KBM-7 (cell line): ENCODE results near the gene TNFRSF13B.
A peak's percentile ranks its signal among the peaks of the same experiment; 100 is the strongest.
"Not testable (repeated sequence)": the region's sequence is repeated elsewhere in the genome, so short reads cannot be mapped to it uniquely, and the experiment has no call there.

Experiments
- DNase-seq: peaks from one replicate; pipeline ENCODE4 v3.0.0-alpha.2; 2015
- in situ Hi-C: fragments of 300-500 bp; cut with MboI; formaldehyde crosslinking; loops from 2 replicates; pipeline ENCODE4 v1.14.3; 2020; ENCODE audit warnings: low sequenced_read_pairs, low pct_unique_long_range_greater_than_20kb, mixed read lengths

TNFRSF13B gene

GRCh38 chr17:16971458-16972338, at the start of gene TNFRSF13B:
TNFRSF13B (minus strand) TSS chr17:16972118; CDS start chr17:16972075, 43 bp downstream.
- in situ Hi-C loops, result no loop called here
- DNase-seq, result no peak

DNA sequence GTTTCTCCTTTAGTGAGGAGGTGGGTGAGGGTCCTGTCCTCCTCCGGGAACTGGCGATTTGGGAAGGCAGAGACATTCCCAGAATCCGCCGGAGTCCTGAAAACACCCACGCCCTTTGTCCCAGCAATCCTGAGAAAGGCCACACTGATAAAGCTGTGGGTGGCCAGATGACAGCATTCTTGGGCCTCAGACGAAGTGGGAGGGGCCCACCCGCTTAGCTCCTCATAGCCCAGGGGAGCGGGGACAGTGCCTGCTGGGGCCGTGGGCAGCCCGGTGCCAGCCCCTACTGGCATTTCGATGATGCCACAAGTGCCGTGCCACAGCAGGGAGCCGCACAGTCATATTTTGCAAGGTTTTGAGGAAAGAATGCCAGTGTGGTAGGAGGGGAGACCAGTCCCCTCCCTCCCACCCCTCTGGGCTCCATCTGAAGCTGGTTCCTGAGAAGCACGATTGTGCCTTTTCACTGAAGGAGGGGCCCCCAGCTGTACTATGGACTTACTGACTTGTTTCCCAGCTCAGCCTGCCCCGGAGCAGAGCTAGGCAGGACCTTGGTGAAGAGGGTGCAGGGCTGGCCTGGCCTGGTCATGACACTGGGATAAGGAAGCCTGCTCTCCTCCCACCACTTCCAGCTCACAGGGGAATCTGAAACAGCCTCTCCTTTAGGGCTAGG, 49.4 kb upstream of the TNFRSF13B start:
- in situ Hi-C loops, result loop anchor here (25.0 kb wide), 1 partner anchor 291 kb away; the partner anchor contains the start of gene NT5M
- no peak for DNase-seq

DNA sequence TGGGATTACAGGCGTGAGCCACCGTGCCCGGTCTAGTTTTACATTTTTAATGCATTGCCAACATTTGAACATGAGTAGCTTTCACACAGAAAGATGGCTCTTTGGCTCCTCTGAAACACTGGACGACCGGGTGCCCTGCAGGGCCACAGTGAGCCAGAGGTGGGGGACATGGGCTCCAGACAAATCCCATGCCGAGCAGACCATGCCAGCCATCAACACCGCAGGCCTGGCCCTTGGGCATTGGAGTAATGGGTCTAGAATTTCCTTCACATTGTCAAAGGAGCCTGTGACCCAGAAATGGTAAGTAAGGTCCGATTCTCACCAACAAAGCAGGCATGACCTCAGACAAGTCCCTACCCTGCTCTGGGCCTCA, 48.9 kb upstream of the TNFRSF13B start:
- DNase-seq, result no peak
- in situ Hi-C loops, result loop anchor here (25.0 kb wide), 1 partner anchor 291 kb away; the partner anchor contains the start of gene NT5M

- in situ Hi-C loops, result loop anchor here (25.0 kb wide), 1 partner anchor 292 kb away; the partner anchor contains the start of gene NT5M
Measured at GRCh38 chr17:17019891-17020456, 48.1 kb upstream of the TNFRSF13B start.

DNA sequence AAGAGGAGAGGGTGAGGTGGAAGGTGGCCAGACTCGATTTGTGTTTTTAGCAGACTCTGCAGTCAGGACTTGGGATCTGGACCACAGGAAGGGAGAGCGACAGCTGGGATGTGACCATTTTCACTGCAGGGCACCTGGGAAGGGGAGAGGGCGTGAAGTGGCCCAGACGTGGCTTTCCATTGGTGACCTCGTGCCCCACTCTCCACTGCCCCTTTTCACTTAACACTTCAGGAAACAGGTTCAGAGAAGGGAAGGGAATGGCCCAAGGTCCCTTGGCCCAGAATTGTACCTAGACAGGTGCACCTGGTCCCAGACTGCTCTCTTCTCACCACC, 47.5 kb upstream of the TNFRSF13B start:
- no peak for DNase-seq
- in situ Hi-C loops, result loop anchor here (25.0 kb wide), 1 partner anchor 293 kb away; the partner anchor contains the start of gene NT5M

More at GRCh38 chr17:17019891-17020456, 48.1 kb upstream of the TNFRSF13B start:
- DNase-seq, result no peak

GRCh38 chr17:17018612-17019429, 46.9 kb upstream of the TNFRSF13B start:
- in situ Hi-C loops, result loop anchor here (25.0 kb wide), 1 partner anchor 293 kb away; the partner anchor contains the start of gene NT5M
- DNase-seq, result no peak

- DNase-seq, result no peak
- in situ Hi-C loops, result loop anchor here (25.0 kb wide), 1 partner anchor 294 kb away; the partner anchor contains the start of gene NT5M
Measured at GRCh38 chr17:17018021-17018441, 46.1 kb upstream of the TNFRSF13B start.

DNA sequence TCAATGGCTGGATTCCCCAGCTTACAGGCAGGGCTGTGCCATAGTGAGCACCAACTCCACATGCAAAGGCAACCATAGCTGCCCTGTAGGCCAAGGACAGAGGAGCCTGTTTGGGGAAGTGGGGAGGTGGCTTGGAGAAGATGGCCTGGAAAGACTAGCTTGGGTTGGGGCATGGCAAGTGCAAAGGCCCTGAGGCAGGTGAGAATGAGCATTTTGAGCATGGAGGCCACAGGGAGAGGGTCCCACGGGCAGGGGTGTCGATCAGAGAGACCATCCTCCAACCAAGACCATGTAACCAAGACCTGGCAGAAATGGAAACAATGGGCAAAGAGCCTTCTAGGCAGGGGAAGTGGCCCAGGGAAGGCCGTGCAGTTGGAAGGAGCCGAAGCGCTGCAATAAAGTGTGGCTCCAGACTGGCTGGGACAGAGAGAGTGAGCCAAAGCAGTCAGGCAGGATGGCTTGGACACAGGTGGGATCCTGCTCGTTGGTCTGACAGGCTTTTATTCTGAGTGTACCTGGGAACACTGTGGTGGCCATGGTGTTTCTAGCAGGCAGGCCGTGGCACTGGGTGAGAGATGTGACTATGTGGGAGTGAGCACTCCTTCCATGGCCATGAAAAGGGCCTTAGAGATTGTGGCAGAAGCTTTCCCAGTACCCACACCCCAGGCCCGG, 45.6 kb upstream of the TNFRSF13B start:
- DNase-seq, result no peak
- in situ Hi-C loops, result loop anchor here (25.0 kb wide), 1 partner anchor 295 kb away; the partner anchor contains the start of gene NT5M

DNA sequence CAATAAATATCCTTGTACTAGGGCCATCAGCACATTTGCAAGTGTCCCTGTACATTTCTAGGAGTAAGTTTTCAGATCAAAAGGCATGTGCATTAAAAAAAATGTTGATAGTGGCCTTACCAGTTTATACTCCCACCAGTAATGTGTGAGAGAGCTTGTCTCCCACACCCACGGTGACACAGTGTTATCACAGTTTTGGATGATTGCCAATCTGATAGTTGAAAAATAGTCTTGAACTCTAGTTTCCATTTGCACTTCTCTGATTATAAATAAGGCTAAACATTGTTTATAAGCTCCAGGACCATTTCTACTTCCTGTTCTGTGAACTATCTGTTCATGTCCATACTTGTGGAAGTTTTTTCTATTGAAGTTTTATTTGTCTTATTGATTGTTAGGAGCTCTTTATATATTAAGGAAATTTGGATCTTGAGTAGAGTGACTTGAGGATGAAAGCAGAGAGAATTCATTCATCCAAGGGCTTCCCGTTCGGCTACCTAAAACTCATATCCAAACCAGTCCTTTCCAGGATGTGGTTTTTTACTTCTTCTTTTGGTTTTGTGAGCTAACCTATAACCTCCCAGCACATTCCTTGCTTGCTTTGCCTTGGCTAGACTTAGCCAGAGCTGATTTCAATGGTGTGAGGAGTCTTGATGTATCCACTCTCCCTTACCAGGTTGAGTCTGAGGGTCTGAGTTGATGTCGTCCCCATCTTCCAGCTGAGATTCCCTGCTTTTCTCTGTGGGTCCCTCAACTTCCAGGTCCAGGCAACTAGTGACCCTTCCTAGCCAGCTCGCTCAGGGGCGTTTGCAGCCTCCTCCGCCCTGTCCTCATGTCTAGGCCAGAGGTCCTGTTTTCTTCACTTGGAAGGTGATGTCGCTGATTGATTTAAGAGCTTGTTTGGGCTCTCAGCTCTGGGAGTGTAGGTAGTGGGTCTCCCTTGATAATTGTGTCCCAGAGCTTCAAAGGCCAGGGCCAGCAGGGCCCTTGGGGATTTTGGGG, 44.6 kb upstream of the TNFRSF13B start:
- in situ Hi-C loops, result loop anchor here (25.0 kb wide), 1 partner anchor 296 kb away; the partner anchor contains the start of gene NT5M
- DNase-seq, result peak; percentile 82

DNA sequence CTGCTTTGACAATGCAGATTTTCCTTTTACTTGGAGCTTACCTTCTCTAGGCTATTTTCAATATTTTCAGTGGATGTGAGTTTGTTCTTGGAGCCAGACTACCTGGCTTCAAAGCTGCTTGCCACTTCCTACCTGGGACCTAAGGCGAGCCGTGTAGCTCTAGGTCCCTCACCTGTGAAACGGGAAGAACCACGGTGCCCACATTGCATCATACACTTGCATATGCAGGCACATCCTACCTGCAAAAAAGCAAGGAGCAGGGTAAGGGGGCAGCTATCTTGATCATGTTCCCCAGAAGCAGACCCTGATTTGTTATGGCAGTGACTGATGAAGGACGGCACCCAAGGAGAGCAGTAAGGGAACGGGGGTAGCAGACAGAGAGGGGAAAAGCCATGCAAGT, 43.3 kb upstream of the TNFRSF13B start:
- in situ Hi-C loops, result loop anchor here (25.0 kb wide), 1 partner anchor 297 kb away; the partner anchor contains the start of gene NT5M
- DNase-seq, result no peak

DNA sequence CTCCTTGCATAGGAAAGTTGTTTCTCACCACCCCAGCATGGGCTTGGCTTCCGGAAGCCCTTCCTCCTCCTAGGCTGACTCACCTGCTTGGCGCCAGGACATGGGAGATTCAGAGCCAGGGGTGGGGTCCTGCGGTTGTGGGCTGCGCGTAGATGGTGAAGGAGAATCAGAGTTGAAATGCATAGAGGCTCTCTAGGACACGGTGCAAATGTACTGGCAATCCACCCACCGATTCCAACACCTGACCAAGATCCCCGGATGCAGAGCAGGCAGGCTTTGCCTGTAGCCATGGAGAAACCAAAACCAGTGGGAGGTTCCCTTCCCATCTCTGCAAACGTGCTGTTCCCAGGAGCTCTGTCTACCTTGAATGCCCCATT, 42.8 kb upstream of the TNFRSF13B start:
- in situ Hi-C loops, result loop anchor here (25.0 kb wide), 1 partner anchor 298 kb away; the partner anchor contains the start of gene NT5M
- DNase-seq, result not testable (repeated sequence)

GRCh38 chr17:17013828-17014747, 42.2 kb upstream of the TNFRSF13B start:
- not testable (repeated sequence) for DNase-seq
- in situ Hi-C loops, result loop anchor here (25.0 kb wide), 1 partner anchor 298 kb away; the partner anchor contains the start of gene NT5M

DNA sequence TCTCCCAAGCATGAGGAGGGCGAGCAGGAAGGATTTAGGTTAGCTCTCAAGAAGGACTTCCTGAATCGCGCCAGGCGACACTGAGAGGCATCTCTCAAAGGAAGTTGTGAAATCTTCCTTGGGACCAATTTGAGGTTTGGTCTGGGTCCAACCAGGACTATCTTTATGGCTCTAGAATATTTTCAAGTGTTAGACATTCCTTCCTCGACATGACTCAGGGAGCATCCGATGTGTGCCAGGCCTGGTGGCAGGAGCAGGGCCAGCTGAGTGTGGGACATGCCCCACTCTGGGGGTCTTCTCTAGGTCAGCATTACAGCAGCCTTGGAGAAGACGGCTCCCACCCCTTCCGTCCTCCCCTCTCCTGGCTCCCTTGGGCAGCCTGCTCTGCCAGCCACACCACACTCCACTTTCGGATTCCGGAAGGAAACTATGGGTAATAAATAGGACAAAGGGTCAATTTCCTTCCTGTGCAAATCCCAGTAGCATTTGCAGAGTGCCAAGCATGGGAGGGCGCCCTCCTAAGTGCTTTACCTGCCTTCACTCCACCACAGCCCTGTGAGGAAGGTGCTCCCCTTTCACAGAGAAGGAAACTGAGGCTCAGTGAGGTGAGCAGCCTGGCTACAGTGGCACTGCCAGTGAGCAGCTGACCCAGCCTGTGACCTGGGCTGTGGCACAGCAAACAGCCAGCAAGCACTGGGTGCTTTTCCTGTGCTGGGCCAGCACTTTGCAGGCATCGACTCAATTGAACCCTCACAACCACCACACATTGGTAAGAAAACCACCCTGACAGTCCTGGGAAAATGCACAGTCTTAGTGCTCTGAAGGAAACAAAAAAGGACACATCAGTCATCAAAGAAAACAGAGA, 39.4 kb upstream of the TNFRSF13B start:
- DNase-seq, result peak; percentile 26
- in situ Hi-C loops, result loop anchor here (25.0 kb wide), 1 partner anchor 301 kb away; the partner anchor contains the start of gene NT5M

GRCh38 chr17:17010545-17011034, 38.7 kb upstream of the TNFRSF13B start:
- in situ Hi-C loops, result loop anchor here (25.0 kb wide), 1 partner anchor 302 kb away; the partner anchor contains the start of gene NT5M

More at GRCh38 chr17:17010545-17011034, 38.7 kb upstream of the TNFRSF13B start:
- not testable (repeated sequence) for DNase-seq
